NB4 (cell line): ENCODE measurements around the gene KPNA4.

Source experiments
- DNase-seq: peaks from one replicate; pipeline ENCODE4 v3.0.0; 2010; ENCODE audit warnings: low read depth
- H3K4me3 ChIP-seq: one replicate; pipeline ENCODE4 v1.5.1; 2011; ENCODE audit warnings: mild to moderate bottlenecking, low read depth, low read length, moderate library complexity
- CTCF ChIP-seq: IDR thresholded peaks from one replicate; pipeline ENCODE4 v1.5.1; 2012; ENCODE audit warnings: low read depth, low read length
- MAX ChIP-seq: IDR thresholded peaks from 2 replicates; pipeline ENCODE4 v1.6.1; 2011; ENCODE audit warnings: low read depth, low read length
- MYC ChIP-seq: IDR thresholded peaks from 2 replicates; pipeline ENCODE4 v1.6.1; 2011; ENCODE audit warnings: low read depth, low read length
- POLR2A ChIP-seq: IDR thresholded peaks from 2 replicates; pipeline ENCODE4 v1.6.1; 2011; ENCODE audit warnings: mild to moderate bottlenecking; ENCODE audit not compliant: insufficient read length; ENCODE audit errors: extremely low read depth

Gene KPNA4

GRCh38 chr3:160475153-160475552 lies 90.2 kb downstream of the KPNA4 start:
- no peak for DNase-seq
- TF ChIP-seq MAX (no peak), POLR2A (no peak), MYC (no peak), CTCF (no peak)
- no peak overlapping the region for H3K4me3 ChIP-seq

- no peak for TF ChIP-seq MYC
- no peak for TF ChIP-seq POLR2A
- no peak for TF ChIP-seq MAX
- TF ChIP-seq CTCF = no peak
- DNase-seq = no peak
Observed at GRCh38 chr3:160474416-160474838, 90.9 kb downstream of the KPNA4 start.

GRCh38 chr3:160473978-160474377 lies 91.4 kb downstream of the KPNA4 start:
- TF ChIP-seq MYC (no peak), MAX (no peak), CTCF (no peak), POLR2A (no peak)
- DNase-seq = no peak

More at GRCh38 chr3:160474416-160474838, 90.9 kb downstream of the KPNA4 start:
- no peak overlapping the region for H3K4me3 ChIP-seq

GRCh38 chr3:160473221-160473620 lies 92.2 kb downstream of the KPNA4 start:
- TF ChIP-seq POLR2A (no peak), MAX (no peak), MYC (no peak), CTCF (no peak)
- no peak overlapping the region for H3K4me3 ChIP-seq
- no peak for DNase-seq

More at GRCh38 chr3:160473978-160474377, 91.4 kb downstream of the KPNA4 start:
- H3K4me3 ChIP-seq = no peak overlapping the region

GRCh38 chr3:160472344-160472743 lies 93.0 kb downstream of the KPNA4 start:
- no peak for DNase-seq
- no peak for TF ChIP-seq CTCF
- no peak for TF ChIP-seq POLR2A
- TF ChIP-seq MYC = no peak
- TF ChIP-seq MAX = no peak
- H3K4me3 ChIP-seq = no peak overlapping the region

GRCh38 chr3:160471892-160472291 lies 93.5 kb downstream of the KPNA4 start:
- TF ChIP-seq POLR2A (no peak), MYC (no peak), CTCF (no peak), MAX (no peak)
- no peak for DNase-seq
- no peak overlapping the region for H3K4me3 ChIP-seq
